HG02610 (cell line): Measurements from ENCODE around the gene MORC2.

Experiments
- ATAC-seq: cut with Tn5 transposase; IDR thresholded peaks from one replicate; pipeline ENCODE4 v1.9.1; 2021; ENCODE audit warnings: mild to moderate bottlenecking, moderate library complexity; ENCODE audit not compliant: unreplicated experiment

MORC2 gene

GRCh38 chr22:30949934-30950660 lies 18.5 kb downstream of the MORC2 start:
- no peak for ATAC-seq

- no peak for ATAC-seq
Measured at GRCh38 chr22:30948930-30949342, 19.6 kb downstream of the MORC2 start.

GRCh38 chr22:30947816-30948454 lies 20.6 kb downstream of the MORC2 start:
- no peak for ATAC-seq

- no peak for ATAC-seq
Measured at GRCh38 chr22:30947173-30947815, 21.3 kb downstream of the MORC2 start.

DNA sequence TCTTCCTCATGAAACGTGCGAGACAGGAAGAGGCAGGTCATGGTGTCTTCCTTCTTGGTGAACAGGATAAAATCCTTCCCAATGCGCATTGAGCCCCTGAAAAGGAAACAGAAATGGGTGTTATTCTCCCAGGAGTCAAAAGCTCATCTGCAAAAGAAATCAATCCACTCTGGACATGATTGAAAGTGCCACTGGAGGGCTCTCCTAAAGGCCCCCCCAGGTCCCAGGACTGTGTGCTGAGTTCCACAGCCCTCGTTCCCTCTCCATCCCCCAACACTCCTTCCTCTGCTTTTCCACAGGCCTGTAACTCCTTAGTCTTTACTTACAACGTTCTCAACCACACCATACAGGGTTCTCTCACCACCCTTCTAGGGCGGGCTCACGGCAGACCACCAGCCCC lies 22.2 kb downstream of the MORC2 start:
- no peak for ATAC-seq

- no peak for ATAC-seq
Measured at GRCh38 chr22:30945653-30946052, 22.9 kb downstream of the MORC2 start.

GRCh38 chr22:30944986-30945385 lies 23.6 kb downstream of the MORC2 start:
- ATAC-seq = no peak

DNA sequence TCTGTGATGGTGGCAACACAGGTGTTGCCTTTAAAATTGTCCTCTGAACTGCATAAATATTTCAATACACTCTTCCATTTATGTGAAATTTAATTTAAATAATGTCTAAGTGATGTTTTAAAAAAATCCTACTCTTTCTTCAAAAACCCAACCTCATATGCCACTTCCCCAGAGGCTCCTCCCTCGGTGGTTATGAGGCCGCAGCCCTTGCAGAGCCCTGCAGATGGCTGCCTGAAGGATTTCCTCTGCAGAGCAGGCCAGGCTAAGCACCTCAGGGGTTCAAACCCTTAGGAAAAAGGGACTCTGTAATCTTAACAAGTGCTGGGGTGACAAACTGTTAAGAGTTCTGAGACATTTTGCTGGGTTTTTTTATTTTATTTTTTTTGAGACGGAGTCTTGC lies 25.2 kb downstream of the MORC2 start:
- ATAC-seq = no peak

- no peak for ATAC-seq
Measured at GRCh38 chr22:30941363-30941740, 27.2 kb downstream of the MORC2 start.

- no peak for ATAC-seq
Measured at GRCh38 chr22:30940685-30941362, 27.8 kb downstream of the MORC2 start.

- ATAC-seq = no peak
Measured at GRCh38 chr22:30934053-30934452, 34.5 kb downstream of the MORC2 start.

DNA sequence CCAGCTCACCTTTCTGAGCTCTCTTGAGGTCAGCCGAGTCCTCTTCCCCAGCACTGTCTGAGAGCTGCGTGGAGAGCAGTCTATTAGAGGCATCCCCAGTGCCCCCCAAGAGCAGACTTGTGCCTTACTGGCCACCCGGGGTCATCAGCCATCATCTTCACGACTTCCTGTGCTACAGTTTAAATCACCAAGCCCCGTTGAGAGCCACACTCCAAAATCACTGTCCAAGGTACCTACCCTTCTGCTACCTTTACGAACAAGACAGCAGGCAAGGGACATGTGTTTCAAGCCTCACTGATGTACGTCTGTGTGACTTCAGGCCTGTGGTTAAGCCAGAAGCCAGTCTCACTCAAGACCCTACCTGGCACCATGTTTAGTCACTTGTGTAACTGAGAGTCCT lies 35.1 kb downstream of the MORC2 start:
- ATAC-seq = no peak

GRCh38 chr22:30932661-30933060 lies 35.9 kb downstream of the MORC2 start:
- ATAC-seq = no peak

DNA sequence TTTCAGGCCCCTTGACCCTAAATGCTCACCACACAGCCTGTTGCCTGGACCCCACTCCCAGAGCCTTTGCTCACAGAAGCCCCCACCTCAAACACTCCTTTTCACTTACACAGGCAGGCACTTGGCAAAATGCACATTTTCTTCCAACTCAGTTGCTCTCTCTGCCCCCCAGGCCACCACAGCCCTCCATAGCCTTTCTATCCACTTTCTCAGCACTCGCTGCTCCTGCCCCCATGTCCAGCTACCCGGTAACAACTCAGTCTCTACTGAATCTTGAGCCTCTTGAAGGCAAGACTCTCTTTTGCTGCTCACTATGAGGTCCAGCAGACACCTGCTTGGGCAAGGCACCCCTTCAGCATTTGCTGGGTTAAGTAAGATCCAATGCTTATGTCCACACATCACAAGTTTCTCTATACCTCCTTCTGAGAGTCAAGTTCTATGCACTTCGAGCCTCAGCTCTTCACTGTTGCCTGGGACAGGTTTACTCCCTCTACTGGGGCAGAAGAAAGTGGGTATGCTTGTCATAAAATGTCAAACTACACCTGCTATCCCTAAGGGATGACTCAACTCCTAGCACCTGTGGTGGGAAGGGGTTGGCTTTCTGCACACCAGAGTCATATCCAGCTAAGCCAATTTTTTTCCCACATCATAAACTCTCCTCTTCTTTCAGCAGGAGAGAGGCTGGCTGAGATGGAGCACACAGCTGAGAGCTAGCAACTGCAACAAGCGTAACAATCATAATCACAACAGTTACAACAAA lies 36.9 kb downstream of the MORC2 start:
- no peak for ATAC-seq

GRCh38 chr22:30930228-30930627 lies 38.3 kb downstream of the MORC2 start:
- no peak for ATAC-seq

GRCh38 chr22:30928401-30928800 lies 40.2 kb downstream of the MORC2 start:
- ATAC-seq = no peak

- no peak for ATAC-seq
Measured at GRCh38 chr22:30927806-30928205, 40.8 kb downstream of the MORC2 start.

DNA sequence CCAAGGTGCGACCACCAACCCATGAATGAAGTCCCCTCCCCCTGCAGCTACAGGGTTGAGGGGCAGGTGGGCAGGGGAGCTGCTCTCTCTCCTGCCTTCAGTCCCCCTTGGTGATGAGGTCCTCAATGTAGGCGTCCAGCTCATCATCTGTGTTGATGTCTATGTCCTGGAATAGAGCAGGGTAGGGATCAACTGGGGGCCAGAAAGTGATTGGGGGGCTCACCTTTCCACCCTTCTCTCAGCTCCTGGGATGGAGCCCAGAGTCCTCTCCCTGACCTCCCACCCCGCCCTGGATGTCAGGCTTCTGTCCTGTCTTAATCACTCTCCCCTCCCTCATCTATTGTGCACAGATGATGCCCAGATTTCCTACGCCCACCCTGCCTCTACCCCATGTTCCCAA lies 41.9 kb downstream of the MORC2 start:
- no peak for ATAC-seq

GRCh38 chr22:30925667-30926066 lies 42.9 kb downstream of the MORC2 start:
- ATAC-seq = no peak

- no peak for ATAC-seq
Measured at GRCh38 chr22:30923168-30923900, 45.2 kb downstream of the MORC2 start.
